Stimulated activated CD8-positive, alpha-beta memory T cell treated with anti-CD3 and anti-CD28 coated beads, Interleukin-4, amount 100 ng/mL, for 48 hours (primary cell): Measurements from ENCODE around the gene IFRD2.
"Not testable (repeated sequence)": the region's sequence is repeated elsewhere in the genome, so short reads cannot be mapped to it uniquely, and the experiment has no call there.

Experiments used
- DNase-seq: peaks from one replicate; pipeline ENCODE4 v3.0.0-alpha.2; 2020

Gene IFRD2

GRCh38 chr3:50264964-50265485 lies 27.2 kb downstream of the IFRD2 start:
- no peak for DNase-seq

DNA sequence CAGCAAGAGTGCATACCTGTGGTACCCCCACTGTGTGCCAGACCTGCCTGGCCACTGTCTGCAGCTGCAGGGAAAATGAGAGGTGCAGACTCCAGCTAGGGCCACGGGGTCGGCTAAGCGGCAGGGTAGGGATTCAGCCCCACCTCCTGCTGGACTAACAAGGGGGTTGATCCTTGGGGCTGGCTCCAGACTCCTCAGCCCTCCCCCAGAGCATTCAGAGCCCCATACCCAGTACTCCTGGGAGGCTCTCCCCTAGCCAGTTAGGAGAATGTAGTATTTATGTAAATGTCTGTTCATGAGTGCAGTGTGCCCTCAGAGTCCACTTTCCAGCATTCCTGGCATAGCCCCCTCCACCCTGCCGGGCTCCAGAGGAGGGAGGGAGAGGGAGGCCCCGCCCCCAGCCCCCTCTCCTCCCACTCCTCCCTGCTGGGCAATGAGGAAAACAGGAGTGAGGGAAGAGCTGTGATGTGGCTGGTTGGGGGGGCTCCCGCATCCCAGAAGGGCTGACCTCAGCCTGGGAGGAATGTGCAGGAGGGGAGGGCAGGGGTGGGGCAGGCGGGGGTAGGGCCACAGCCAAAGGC lies 27.8 kb downstream of the IFRD2 start:
- no peak for DNase-seq

GRCh38 chr3:50263478-50264382 lies 28.5 kb downstream of the IFRD2 start:
- DNase-seq = no peak

DNA sequence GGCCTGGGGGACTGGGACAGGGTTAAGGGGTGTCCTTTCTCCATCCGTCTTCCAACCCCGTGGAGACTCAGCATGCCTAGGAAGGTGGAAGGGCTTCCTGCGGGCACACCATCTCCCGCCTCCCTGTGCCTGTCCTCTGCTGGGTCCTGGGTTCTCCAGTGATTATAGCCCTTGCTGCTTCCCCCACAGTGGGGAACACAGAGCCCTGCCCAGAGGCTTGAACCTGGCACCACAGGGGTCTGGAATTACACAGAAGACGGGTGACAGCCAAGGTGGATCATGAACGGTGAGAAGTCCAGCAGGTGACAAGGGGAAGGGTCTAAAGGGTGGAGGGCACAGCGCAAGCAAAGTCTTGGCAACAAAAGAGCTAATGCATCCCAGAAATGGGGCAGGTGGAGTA lies 29.5 kb downstream of the IFRD2 start:
- no peak for DNase-seq

- DNase-seq = not testable (repeated sequence)
Observed at GRCh38 chr3:50262200-50262599, 30.0 kb downstream of the IFRD2 start.

- DNase-seq = no peak
Observed at GRCh38 chr3:50261505-50261904, 30.7 kb downstream of the IFRD2 start.

DNA sequence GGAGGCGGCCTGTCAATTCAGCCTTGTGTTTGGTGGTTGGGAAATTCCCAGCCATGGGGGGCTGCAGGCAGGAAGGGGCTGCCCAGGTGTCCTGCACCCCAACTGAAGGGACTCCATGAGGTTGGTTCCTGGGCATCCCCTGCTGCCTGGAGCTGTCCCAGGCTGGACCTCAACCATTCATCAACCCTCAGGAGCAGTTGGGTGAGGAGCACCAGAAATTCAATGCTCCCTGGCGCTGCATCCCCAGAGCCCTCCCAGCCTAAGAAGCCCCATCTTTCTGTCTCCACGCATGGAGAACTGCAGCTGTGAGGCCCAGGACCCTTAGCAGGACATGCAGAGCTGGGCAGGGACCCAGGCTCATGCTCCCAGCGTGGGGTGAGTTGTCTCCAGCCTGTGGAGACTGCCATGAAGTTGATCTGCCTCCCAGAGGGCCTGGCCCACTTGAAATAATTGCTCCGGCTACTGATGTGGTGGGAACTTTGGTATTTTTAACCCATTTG lies 31.2 kb downstream of the IFRD2 start:
- no peak for DNase-seq

DNA sequence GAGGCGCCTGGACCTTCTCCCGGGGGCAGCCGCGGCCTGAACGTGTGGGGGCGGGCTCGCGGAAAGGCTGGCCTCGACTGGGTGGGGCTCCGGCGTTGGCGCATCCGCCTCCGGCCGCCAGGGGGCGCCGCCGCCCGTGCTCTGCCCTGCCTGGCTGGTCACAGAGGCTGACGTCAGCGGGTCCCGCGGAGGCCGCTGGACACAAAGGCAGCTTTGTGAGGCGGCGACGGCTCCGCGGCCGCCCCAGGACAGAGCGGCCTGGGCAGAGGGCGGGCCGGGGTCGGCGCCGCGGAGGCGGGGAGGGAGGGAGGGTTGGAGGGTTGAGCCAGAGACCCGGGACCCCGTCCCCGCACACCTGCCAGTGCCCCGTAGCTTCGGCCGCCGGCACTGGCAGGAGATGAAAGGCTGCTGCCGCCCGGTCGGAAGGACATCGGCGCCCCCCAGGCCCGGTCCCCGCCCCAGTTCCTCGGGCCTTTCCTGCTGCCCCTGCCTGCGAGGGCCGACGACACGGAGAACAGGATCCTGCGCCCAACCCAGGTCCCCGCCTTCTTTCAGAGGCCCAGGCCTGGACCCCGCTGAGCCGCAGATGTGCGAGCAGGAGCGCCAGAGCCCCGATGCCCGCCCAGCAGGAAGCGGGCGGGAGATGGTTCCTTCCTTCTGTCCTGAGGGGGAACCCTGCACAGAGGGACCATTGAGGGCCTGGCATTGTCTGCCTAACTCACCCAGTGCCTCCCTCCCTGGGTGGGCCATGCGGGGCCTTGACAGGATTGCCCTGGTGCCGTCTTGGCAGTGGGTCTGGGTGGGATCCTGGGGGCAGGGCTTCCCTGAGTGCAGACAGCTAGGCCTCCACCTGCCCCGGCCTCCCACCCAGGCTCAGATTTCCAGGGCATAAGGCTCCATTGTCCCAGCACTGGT lies 31.9 kb downstream of the IFRD2 start:
- DNase-seq = peak; percentile 91

GRCh38 chr3:50259432-50260026 lies 32.7 kb downstream of the IFRD2 start:
- no peak for DNase-seq

GRCh38 chr3:50258979-50259378 lies 33.2 kb downstream of the IFRD2 start:
- no peak for DNase-seq

- no peak for DNase-seq
Observed at GRCh38 chr3:50258029-50258680, 34.1 kb downstream of the IFRD2 start.

GRCh38 chr3:50256978-50257890 lies 35.0 kb downstream of the IFRD2 start:
- peak; percentile 76 for DNase-seq

- no peak for DNase-seq
Observed at GRCh38 chr3:50255251-50255615, 37.0 kb downstream of the IFRD2 start.

DNA sequence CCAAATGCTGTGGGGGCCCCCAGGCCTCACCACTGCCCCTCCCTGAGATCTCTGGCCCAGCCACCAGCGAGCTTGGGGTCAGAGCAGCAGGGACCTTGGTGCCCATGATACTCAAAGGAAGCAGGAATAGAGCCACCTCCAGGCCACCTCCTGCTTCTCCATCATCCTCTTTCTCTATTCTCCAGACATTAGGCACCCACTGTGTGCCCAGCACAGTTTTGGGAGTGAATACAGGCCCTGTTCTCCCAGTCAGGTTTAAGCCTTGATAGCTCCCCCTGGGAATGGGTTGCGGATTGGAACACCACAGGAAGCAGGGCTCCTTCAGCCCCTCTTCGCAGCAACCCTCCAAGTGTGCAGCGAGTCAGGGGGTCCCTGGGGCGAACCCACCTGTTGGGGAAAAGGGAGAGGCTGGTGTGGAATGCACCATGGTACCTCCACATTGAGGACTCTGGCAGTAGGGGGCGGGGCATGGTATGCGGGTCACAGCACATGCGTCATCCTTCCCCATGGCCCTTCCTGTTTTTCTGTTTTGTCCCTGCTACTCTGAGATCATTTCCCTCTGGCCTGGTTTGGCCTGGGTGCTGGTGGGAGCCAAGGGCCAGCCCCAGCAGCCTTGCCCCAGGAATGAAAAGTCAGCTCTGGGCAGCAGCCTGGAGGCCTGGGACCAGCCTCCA lies 37.5 kb downstream of the IFRD2 start:
- no peak for DNase-seq

- peak; percentile 76 for DNase-seq
Observed at GRCh38 chr3:50251220-50251619, 41.0 kb downstream of the IFRD2 start.

GRCh38 chr3:50250514-50250913 lies 41.7 kb downstream of the IFRD2 start:
- no peak for DNase-seq

DNA sequence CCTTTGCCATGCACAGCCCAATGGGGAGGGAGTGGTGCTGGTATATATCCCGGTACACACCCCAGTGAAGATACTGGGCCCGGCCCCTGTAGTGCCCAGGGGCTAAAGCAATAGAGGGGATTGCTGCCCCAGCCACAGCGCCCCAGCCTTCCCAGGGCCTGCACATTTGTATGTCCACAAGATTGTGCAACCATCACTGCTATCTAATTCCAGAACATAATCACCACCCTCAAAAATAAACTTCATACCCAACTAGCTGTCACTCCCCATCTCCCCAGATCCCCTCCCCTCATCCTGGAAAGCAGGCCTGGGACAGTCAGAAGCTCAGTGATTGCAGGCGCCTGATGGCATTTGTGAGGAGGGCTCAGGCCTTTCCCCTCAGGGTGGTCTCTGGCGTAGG lies 42.8 kb downstream of the IFRD2 start:
- no peak for DNase-seq

DNA sequence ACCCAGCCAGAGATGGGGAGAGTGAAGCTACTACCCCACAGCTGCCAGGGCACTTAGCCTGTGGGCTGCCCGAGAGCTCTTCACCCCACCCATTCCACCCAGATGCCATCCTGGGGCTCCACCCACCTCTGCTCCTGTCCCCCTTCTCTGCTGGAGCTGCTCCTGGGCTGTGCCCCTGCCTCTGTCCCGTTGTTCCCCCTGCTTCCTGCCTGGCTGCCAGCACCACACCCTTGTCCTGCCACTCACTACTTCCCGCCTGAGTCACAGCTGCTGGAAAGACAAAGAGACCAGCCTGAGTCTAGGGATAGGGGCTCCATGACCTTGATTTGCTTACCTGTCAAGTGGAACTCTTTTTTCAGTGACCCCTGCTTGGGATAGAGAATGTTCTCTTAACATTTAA lies 43.8 kb downstream of the IFRD2 start:
- no peak for DNase-seq

DNA sequence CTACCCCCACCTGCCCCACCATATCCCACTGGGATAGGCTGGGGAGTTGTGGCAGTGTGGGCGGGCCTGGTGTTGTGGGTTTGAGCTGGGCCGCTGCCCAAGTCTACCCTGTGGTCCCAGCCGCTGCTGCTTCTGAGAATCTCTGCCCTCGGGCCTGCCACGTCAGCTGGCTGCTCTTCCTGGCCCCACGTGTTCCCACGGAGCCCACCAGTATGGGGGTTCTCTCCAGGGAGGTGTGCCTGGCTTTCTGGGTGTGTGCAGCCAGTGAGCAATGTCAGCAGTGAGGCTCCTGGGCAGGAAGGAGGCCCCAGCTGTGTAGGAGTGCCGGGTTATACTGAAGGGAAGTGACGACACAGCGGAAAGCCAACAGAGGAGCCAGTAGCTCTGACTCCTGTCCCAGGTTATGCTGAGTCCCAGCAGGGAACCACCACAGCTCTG lies 45.7 kb downstream of the IFRD2 start:
- peak; percentile 90 for DNase-seq

GRCh38 chr3:50245831-50246516 lies 46.3 kb downstream of the IFRD2 start:
- DNase-seq = peak; percentile 99
